Measurements from ENCODE around the gene GSG1L. TPM values are rescaled to one million over a fixed set of nuclear protein-coding genes. Genes with fewer than 3 reads are reported as not detected.

Gene GSG1L
- total RNA-seq, 4 donors from 2014 or later = not detected

DNA sequence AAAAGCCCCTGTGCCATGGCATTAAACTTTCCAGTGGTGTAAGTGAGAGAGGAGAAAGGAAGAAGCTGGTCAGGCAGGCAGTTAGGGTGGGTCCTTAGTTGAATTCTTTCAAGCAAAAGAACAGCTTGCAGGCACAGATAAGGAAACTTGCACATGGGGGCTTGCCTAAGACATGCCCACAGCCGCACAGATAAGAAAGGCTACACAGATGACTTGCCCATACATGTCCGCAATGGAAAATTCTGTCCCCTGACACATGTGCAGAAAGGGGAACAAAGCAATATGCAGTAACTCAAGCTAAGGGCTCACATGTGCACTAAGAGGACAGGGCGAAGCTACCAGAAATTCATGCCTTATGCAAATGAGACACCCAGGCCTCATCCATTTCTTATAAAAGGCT is 69.9 kb downstream of the GSG1L start:
- TF ChIP-seq, protein P1, sequence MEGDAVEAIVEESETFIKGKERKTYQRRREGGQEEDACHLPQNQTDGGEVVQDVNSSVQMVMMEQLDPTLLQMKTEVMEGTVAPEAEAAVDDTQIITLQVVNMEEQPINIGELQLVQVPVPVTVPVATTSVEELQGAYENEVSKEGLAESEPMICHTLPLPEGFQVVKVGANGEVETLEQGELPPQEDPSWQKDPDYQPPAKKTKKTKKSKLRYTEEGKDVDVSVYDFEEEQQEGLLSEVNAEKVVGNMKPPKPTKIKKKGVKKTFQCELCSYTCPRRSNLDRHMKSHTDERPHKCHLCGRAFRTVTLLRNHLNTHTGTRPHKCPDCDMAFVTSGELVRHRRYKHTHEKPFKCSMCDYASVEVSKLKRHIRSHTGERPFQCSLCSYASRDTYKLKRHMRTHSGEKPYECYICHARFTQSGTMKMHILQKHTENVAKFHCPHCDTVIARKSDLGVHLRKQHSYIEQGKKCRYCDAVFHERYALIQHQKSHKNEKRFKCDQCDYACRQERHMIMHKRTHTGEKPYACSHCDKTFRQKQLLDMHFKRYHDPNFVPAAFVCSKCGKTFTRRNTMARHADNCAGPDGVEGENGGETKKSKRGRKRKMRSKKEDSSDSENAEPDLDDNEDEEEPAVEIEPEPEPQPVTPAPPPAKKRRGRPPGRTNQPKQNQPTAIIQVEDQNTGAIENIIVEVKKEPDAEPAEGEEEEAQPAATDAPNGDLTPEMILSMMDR (IDR thresholded peaks at IDR 0.05; ENCODE audit: low read depth) = no peak

DNA sequence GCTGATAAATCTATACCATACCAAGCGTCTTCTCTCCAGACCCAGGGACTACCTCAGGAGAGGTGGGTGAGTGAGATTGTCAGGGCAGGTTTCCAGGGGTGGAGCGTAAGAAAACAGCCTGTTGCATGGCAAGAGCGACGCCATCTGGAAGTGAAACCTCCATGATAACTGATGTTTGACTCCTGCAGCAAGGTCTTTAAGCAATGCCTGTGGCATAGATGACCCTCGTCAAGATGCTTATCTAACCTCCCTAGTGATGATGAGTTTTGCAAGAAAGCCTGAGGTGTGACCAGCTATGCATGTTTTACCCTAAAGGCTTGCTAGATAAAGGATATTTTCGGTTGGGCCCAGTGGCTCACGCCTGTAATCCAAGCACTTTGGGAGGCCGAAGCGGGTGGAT is 71.6 kb downstream of the GSG1L start:
- TF ChIP-seq, protein P1 (IDR thresholded peaks at IDR 0.05; ENCODE audit: low read depth) = no peak

DNA sequence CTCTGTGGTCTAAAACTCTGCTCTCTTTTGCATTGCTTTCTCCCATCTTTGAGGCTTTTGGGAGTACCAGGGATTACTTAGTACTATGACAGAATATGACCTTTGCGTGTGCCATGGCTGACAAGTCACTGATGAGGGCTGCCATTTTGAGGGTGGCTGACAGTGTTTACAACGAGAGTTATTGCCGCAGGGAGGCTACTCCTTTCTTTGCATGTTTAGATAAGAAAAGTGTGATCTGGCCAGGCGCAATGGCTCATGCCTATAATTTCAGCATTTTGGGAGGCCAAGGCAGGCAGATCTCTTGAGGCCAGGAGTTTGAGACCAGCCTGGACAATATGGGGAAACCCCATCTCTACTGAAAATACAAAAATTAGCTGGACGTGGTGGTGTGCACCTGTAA is 77.5 kb downstream of the GSG1L start:
- TF ChIP-seq, protein P1 (IDR thresholded peaks at IDR 0.05; ENCODE audit: low read depth) = no peak

DNA sequence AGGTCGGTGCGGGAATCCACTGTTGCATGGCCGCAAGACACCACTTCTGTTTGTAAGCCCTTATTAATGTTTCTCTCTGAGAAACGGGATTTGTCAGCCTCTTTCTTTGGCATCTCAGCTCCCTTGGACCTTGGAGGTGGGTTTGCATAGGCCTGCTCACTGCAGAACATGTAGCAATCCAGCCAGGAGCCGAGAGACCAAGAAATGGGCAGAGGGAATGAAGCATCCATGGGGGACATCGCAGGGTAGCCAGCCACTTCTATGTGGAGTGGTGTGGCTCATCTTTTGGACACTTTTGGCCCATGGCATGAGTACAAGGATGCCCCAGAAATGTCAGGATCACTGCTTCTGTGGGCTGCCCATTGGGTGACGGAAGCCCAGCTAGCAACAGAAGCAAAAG is 79.4 kb downstream of the GSG1L start:
- TF ChIP-seq, protein P1 (IDR thresholded peaks at IDR 0.05; ENCODE audit: low read depth) = no peak

DNA sequence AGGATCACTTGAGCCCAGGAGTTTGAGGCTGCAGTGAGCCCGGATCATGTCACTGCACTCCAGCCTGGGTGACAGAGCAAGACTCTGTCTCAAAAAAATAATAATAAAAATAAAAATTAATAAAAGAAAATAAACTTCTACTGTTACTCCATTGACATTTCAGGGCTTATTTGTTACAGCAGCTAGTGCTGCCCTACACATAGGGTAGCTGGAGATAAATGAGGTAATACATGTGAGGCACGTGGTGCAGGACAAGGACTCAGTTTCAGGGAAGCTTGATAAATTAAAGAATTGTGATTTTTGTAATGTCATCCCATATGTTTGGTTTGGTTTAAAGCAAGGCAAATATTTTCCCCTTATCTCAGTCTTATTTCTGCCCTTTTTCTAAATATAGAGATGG is 80.3 kb downstream of the GSG1L start:
- TF ChIP-seq, protein P1 (IDR thresholded peaks at IDR 0.05; ENCODE audit: low read depth) = no peak

DNA sequence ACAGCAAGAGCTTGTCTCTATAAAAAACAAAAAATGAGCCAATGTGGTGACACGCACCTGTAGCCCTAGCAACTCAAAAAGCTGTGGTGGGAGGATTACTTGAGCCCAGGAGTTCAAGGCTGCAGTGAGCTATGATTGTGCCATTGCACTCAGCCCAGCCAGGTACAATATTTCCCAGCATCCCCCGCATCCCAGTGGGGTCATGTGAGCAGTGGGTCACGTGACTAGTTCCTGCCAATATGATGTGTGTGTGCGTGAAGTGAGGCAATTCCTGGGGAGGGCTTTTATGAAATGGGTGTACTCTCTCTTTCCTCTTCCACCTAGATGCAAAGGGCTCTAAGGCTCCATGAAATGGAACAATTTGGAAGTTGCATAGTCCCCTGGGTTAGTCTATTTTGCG is 81.3 kb downstream of the GSG1L start:
- TF ChIP-seq, protein P1 (IDR thresholded peaks at IDR 0.05; ENCODE audit: low read depth) = no peak

DNA sequence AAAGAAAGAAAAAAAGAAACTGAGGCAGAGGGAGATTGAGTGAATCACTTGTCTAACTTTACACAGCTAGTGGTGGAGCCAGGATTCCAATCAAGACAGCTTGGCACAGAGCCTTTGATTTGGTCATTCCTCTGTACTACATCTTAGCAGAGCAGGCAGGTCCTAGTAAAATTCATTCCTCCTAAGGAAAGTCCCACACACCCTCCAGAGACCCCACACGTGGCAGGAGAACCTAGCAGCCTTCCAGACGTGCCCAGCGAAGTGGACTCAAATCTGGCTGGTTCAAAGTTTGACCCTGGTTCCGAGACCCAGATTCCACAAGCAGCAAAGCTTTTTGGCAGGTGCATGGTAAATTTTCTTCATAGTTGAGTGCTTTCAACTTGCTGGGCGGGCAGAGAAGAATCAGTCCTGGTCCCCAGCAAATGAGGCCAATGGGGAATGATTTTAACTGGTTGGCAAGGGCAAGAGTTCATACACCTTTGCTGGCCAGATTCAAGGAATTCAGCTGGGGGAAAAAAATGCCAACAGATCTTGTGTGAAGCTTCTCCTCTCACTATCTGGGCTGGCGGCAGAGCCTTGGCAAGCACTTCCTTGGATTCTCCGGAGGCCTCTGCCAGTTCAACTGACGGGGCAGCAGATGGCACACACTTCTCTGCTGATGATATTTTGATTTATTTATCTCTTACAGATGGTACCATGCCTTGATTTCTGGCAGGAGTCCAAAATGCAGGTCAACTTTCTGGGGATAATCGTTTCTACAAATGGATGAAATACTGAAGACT is 82.4 kb downstream of the GSG1L start:
- TF ChIP-seq, protein P1 (IDR thresholded peaks at IDR 0.05; ENCODE audit: low read depth) = no peak
